Measurements from ENCODE around the gene NRBF2. TPM values are rescaled to one million over a fixed set of nuclear protein-coding genes. Genes with fewer than 3 reads are reported as not detected.
A peak's percentile ranks its signal among the peaks of the same experiment; 100 is the strongest.

The NRBF2 gene
- total RNA-seq, 1 donor from 2014 or later: 14.0 TPM

- no peak for DNase-seq (ENCODE audit: low read depth)
- H3K4me3 ChIP-seq (ENCODE audit: low read depth, low read length): peak overlapping the region; percentile 100
- TF ChIP-seq CTCF (conservative IDR thresholded peaks at IDR 0.05; ENCODE audit: low read depth, low read length): no peak
These were observed 861 bp downstream of the NRBF2 start for GRCh38 chr10:63133821-63134557.

DNA sequence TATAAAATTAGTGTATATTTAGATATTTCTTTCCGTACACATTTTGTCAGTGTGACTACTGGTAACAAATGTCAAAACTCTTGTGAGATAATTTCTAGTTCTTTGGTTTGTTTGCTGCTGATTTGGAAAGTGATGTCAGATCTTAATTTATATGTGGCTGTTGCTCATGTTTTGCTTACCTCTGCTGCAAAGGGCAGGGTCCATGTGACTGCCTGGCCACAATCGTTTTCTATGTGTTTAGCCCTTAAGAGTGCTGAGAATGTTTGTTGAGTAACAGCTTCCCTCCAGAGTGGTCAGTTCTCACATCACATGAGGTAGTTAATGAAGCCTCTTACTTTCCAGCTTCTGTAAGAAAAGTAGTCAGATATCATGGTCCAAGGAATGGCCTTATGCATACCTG lies 4.2 kb downstream of the NRBF2 start:
- H3K4me3 ChIP-seq (ENCODE audit: low read depth, low read length): no peak overlapping the region
- TF ChIP-seq CTCF (conservative IDR thresholded peaks at IDR 0.05; ENCODE audit: low read depth, low read length): no peak
- DNase-seq (ENCODE audit: low read depth): peak; percentile 92

DNA sequence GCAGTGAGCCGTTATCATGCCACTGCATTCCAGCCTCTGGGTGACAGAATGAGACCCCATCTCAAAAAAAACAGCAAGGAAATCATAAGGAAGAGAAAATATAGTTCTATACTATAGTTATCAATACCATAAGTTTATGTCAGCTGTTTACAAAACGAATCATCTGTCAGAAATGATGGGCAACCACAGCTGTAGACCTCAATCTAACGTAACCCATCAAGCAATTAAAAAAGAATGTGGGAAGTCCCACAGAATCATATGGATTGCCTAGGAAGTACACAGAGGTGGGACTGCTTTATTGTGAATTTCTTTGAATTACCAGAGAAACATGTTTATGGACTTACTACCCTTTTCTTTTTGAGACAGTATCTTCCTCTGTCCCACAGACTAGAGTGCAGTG lies 6.9 kb downstream of the NRBF2 start:
- H3K4me3 ChIP-seq (ENCODE audit: low read depth, low read length): no peak overlapping the region
- no peak for TF ChIP-seq CTCF (conservative IDR thresholded peaks at IDR 0.05; ENCODE audit: low read depth, low read length)
- no peak for DNase-seq (ENCODE audit: low read depth)

- no peak for DNase-seq (ENCODE audit: low read depth)
- no peak for TF ChIP-seq CTCF (conservative IDR thresholded peaks at IDR 0.05; ENCODE audit: low read depth, low read length)
- H3K4me3 ChIP-seq (ENCODE audit: low read depth, low read length): no peak overlapping the region
These were observed 9.0 kb downstream of the NRBF2 start for GRCh38 chr10:63142136-63142535.

DNA sequence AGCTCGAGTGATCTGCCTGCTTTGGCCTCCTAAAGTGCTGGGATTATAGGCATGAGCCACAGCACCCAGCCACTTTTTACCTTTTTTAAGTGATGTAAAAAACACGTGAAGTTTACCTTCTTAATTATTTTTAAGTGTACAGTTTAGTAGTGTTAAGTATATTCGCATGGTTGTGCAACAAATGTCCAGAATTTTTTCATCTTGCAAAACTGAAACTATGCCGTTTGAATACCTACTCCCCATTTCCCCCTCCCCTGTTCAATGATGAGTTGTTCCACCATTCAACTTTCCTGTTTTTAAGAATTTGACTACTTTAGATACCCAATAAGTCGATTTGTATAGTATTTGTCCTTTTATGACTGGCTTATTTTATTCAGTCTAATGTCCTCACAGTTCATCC lies 10.9 kb downstream of the NRBF2 start:
- DNase-seq (ENCODE audit: low read depth): no peak
- no peak for TF ChIP-seq CTCF (conservative IDR thresholded peaks at IDR 0.05; ENCODE audit: low read depth, low read length)
- H3K4me3 ChIP-seq (ENCODE audit: low read depth, low read length): no peak overlapping the region

GRCh38 chr10:63145782-63146181 lies 12.7 kb downstream of the NRBF2 start:
- TF ChIP-seq CTCF (conservative IDR thresholded peaks at IDR 0.05; ENCODE audit: low read depth, low read length): no peak
- H3K4me3 ChIP-seq (ENCODE audit: low read depth, low read length): no peak overlapping the region
- no peak for DNase-seq (ENCODE audit: low read depth)

GRCh38 chr10:63146503-63146902 lies 13.4 kb downstream of the NRBF2 start:
- no peak overlapping the region for H3K4me3 ChIP-seq (ENCODE audit: low read depth, low read length)
- no peak for TF ChIP-seq CTCF (conservative IDR thresholded peaks at IDR 0.05; ENCODE audit: low read depth, low read length)
- no peak for DNase-seq (ENCODE audit: low read depth)
